Measurements from ENCODE around the gene PGM2L1. TPM values are rescaled to one million over a fixed set of nuclear protein-coding genes. Genes with fewer than 3 reads are reported as not detected.

The PGM2L1 gene
- total RNA-seq, 4 donors from 2014 or later, result 1.0 to 21.8 (median 8.8) TPM

GRCh38 chr11:74345420-74345819, 52.8 kb downstream of the PGM2L1 start:
- TF ChIP-seq CTCF (IDR thresholded peaks at IDR 0.05) (no peak), POLR2A (IDR thresholded peaks at IDR 0.05) (no peak)
- intact Hi-C loops (cut with DNase I; ENCODE audit: low total_unique reads), result no loop called here
- H3K27ac ChIP-seq, result no peak overlapping the region
- no peaks in the 10 kb centered on the region for H3K4me1 ChIP-seq
- H3K36me3 ChIP-seq, result no peaks in the 10 kb centered on the region
- no peak overlapping the region for H3K4me3 ChIP-seq
- H3K27me3 ChIP-seq, result no peaks in the 10 kb centered on the region
- no peaks in the 10 kb centered on the region for H3K9me3 ChIP-seq
- DNase-seq, result no peak

- no peaks in the 10 kb centered on the region for H3K4me1 ChIP-seq
- no peak overlapping the region for H3K4me3 ChIP-seq
- TF ChIP-seq POLR2A (IDR thresholded peaks at IDR 0.05) (no peak), CTCF (IDR thresholded peaks at IDR 0.05) (no peak)
- H3K27me3 ChIP-seq, result no peaks in the 10 kb centered on the region
- H3K36me3 ChIP-seq, result no peaks in the 10 kb centered on the region
- H3K27ac ChIP-seq, result no peak overlapping the region
- DNase-seq, result no peak
- no peaks in the 10 kb centered on the region for H3K9me3 ChIP-seq
- intact Hi-C loops (cut with DNase I; ENCODE audit: low total_unique reads), result no loop called here
These were observed 56.3 kb downstream of the PGM2L1 start for GRCh38 chr11:74341921-74342320.

- Histone ChIP-seq H3K36me3 (no peaks in the 10 kb centered on the region), H3K9me3 (no peaks in the 10 kb centered on the region), H3K4me3 (no peak overlapping the region), H3K27ac (no peak overlapping the region), H3K27me3 (no peaks in the 10 kb centered on the region), H3K4me1 (no peaks in the 10 kb centered on the region)
- TF ChIP-seq POLR2A (IDR thresholded peaks at IDR 0.05) (no peak), CTCF (IDR thresholded peaks at IDR 0.05) (no peak)
- intact Hi-C loops (cut with DNase I; ENCODE audit: low total_unique reads), result no loop called here
- DNase-seq, result no peak
These were observed 58.6 kb downstream of the PGM2L1 start for GRCh38 chr11:74339619-74340018.

- Histone ChIP-seq H3K27me3 (no peaks in the 10 kb centered on the region), H3K27ac (no peak overlapping the region), H3K4me3 (no peak overlapping the region), H3K4me1 (no peaks in the 10 kb centered on the region), H3K9me3 (no peaks in the 10 kb centered on the region), H3K36me3 (no peaks in the 10 kb centered on the region)
- intact Hi-C loops (cut with DNase I; ENCODE audit: low total_unique reads), result no loop called here
- no peak for DNase-seq
- TF ChIP-seq CTCF (IDR thresholded peaks at IDR 0.05) (no peak), POLR2A (IDR thresholded peaks at IDR 0.05) (no peak)
These were observed 59.3 kb downstream of the PGM2L1 start for GRCh38 chr11:74338963-74339362.

- Histone ChIP-seq H3K27me3 (no peaks in the 10 kb centered on the region), H3K4me3 (no peak overlapping the region), H3K36me3 (no peaks in the 10 kb centered on the region), H3K27ac (no peak overlapping the region), H3K4me1 (no peaks in the 10 kb centered on the region), H3K9me3 (no peaks in the 10 kb centered on the region)
- no peak for DNase-seq
- no peak for TF ChIP-seq CTCF (IDR thresholded peaks at IDR 0.05)
- no peak for TF ChIP-seq POLR2A (IDR thresholded peaks at IDR 0.05)
- intact Hi-C loops (cut with DNase I; ENCODE audit: low total_unique reads), result no loop called here
These were observed 65.0 kb downstream of the PGM2L1 start for GRCh38 chr11:74333193-74333592.

Data from uterus (tissue), 4 donors.